SK-N-MC (cell line): ENCODE data around the gene G3BP1.

Experiments used
- DNase-seq: peaks from one replicate; pipeline ENCODE4 v3.0.0-alpha.2; 2011; ENCODE audit warnings: low read depth, low spot score
- H3K27ac ChIP-seq: fragments of 200-600 bp; sonication (generic); 2 replicates; pipeline ENCODE4 v1.5.1; 2016; ENCODE audit warnings: mixed run types
- H3K36me3 ChIP-seq: fragments of 200-600 bp; sonication (generic); 2 replicates; pipeline ENCODE4 v1.6.1; 2017; ENCODE audit warnings: antibody characterized with exemption, low read length, mixed read lengths; ENCODE audit not compliant: insufficient read depth
- H3K4me3 ChIP-seq: fragments of 200-600 bp; sonication (generic); 2 replicates; pipeline ENCODE4 v1.5.1; 2016
- H3K9ac ChIP-seq: fragments of 200-600 bp; sonication (generic); 2 replicates; pipeline ENCODE4 v1.8.0; 2017; ENCODE audit warnings: mixed run types, mixed read lengths; ENCODE audit not compliant: insufficient read length
- H3K9me3 ChIP-seq: fragments of 200-600 bp; sonication (generic); 2 replicates; pipeline ENCODE4 v1.6.1; 2017; ENCODE audit warnings: low read depth, mild to moderate bottlenecking, antibody characterized with exemption, low read length, moderate library complexity, mixed read lengths
- EZH2 ChIP-seq: fragments of 200-600 bp; sonication (generic); IDR thresholded peaks from one replicate; pipeline ENCODE4 v1.6.1; 2017; ENCODE audit warnings: antibody characterized with exemption
- FOXP2 ChIP-seq: optimal IDR thresholded peaks from 2 replicates; pipeline ENCODE3; 2011; ENCODE audit warnings: mild to moderate bottlenecking, moderate library complexity; ENCODE audit not compliant: insufficient read depth; ENCODE audit errors: extremely low read length, control extremely low read depth
- POLR2AphosphoS5 ChIP-seq: IDR thresholded peaks from 2 replicates; pipeline ENCODE4 v1.6.1; 2012; ENCODE audit warnings: mild to moderate bottlenecking, low read depth, low read length, borderline replicate concordance

Gene G3BP1

DNA sequence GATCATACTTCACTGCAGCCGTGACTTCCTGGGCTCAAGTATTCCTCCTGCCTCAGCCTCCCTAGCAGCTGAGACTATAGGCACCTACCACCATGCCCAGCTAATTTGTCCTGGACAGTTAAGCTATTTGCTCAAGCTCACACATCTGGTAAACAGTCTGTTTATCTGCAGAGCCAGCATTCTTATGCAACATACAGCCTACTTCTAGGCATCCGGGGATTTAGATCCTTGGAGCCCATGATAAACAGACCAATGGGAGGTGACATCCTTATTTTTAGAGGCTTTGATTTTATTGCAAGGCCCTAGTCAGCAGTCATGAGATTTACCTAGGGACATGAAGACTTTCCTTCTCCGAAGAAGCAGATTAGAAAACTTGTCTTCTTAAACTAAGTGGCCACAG is 34.3 kb upstream of the G3BP1 start:
- TF ChIP-seq EZH2 (no peak), FOXP2 (no peak), POLR2AphosphoS5 (no peak)
- no peak for DNase-seq
- Histone ChIP-seq H3K9ac (no peak overlapping the region), H3K4me3 (no peak overlapping the region), H3K9me3 (no peaks in the 10 kb centered on the region), H3K27ac (no peak overlapping the region), H3K36me3 (no peaks in the 10 kb centered on the region)

DNA sequence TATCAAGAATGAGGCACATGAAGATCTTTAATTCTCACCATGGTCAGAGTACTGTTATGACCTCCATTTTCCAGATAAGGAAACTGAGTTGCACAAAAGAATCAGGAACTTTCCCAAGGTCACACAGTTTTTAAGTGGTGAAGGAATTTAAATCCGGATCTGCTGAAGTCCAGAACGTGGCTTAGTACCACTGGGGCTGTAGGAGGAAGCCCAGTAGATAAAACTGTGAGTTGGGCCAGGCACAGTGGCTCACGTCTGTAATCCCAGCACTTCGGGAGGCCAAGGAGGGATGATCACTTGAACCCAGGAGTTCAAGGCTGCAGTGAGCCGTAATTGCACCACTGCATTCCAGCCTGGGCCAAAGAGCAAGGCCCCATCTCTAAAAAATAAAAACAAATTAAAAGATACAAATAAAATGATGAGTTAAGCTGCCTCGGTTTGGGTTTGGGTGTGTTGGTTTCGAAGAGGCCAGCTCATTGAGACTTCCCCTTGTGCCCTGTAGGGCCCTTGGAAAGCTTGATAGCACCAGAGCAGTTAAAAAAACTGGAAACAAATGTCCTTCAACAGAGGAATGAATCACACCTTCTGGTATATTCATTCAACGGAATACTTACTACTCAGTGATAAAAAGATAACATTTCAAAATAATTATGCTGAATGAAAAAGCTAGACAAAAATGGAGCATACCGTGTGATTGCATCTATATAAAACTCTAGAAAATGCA is 33.5 kb upstream of the G3BP1 start:
- H3K27ac ChIP-seq, result no peak overlapping the region
- H3K4me3 ChIP-seq, result no peak overlapping the region
- TF ChIP-seq FOXP2, result no peak
- no peak for TF ChIP-seq POLR2AphosphoS5
- no peak for TF ChIP-seq EZH2

DNA sequence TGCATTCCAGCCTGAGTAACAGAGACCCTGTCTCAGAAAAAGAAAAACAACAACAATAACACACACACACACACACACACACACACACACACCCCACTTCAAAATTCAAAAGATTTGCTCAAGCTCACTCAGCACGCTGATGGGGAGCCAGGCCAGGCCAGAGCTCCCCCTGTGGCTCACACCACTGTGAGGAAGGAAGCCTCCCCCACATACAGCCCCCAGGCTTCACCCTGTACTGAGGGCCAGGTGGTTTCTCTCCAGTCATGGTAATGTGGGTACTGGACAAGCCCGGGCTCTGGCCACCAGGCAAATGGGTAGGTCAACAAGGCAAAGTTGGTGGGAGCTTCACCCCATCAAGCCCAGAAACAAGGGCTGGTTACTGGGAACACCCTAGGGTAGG is 32.4 kb upstream of the G3BP1 start:
- TF ChIP-seq POLR2AphosphoS5 (no peak), FOXP2 (no peak), EZH2 (no peak)
- Histone ChIP-seq H3K36me3 (no peaks in the 10 kb centered on the region; the same call in 1 of the 2 replicates), H3K9me3 (no peaks in the 10 kb centered on the region), H3K27ac (peak overlapping the region; percentile 91), H3K4me3 (no peak overlapping the region; the same call in 1 of the 2 replicates), H3K9ac (no peak overlapping the region)
- no peak for DNase-seq

More for the DNA sequence above, 33.5 kb upstream of the G3BP1 start:
- Histone ChIP-seq H3K9ac (no peak overlapping the region), H3K9me3 (no peaks in the 10 kb centered on the region), H3K36me3 (no peaks in the 10 kb centered on the region; the same call in 1 of the 2 replicates)
- DNase-seq, result no peak

DNA sequence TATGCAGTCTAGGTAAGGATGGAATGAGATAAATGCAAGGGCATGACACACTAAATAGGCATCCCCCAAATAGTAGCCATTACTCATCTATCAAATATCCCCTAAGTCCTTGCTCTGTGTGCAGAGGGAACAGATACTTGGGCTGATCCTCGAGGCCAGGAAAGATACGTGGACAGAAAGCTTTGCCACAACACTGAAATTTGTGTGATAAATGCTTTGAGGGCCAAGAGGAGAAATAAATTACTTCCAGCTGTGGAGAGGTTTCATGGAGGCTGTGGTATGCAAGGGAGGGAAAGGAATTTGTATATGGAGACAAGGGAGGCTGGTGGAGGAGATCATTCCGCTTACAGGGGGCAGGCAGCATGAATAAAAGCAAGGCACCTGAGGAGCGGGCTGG is 31.8 kb upstream of the G3BP1 start:
- Histone ChIP-seq H3K4me3 (peak overlapping the region; percentile 73), H3K36me3 (peaks cover under 1% of the 10 kb centered on the region; the same call in 1 of the 2 replicates), H3K9ac (peak overlapping the region; percentile 65), H3K27ac (peak overlapping the region; percentile 91), H3K9me3 (no peaks in the 10 kb centered on the region)
- no peak for DNase-seq
- TF ChIP-seq FOXP2 (no peak), EZH2 (no peak), POLR2AphosphoS5 (no peak)

DNA sequence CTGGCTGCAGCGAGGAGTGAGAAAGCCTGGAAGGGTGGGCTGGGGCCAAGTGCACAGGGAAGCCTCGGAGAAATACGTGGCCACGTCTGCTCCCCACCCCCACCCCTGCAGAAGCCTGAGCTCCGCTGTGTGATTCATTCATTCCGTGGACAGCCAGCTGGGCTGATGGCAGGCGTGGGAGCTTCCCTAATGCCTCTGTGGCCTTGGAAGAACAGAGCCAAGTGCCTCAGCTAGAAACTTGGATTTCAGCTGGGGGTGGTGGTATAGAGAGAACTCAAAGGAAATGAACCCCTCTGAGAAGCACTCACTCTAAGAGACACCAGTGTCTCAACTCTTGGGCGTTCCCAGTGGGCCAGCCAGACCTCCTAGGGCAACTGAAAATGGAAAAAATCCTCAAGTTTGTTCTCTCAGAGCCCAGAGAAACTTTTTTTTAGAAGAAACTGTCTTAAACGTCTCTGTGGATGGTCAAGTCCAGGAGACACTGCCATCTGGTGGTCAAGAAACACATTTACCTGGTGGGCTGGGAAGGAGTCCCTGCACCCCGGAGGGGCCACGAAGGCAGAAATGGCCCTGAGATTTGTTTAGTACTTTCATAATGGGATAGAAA is 31.3 kb upstream of the G3BP1 start:
- no peak for DNase-seq
- peak overlapping the region; percentile 65 for H3K9ac ChIP-seq
- H3K27ac ChIP-seq, result peak overlapping the region; percentile 91
- H3K9me3 ChIP-seq, result no peaks in the 10 kb centered on the region
- H3K36me3 ChIP-seq, result peaks cover 5% of the 10 kb centered on the region; the same call in 1 of the 2 replicates
- peak overlapping the region; percentile 73 for H3K4me3 ChIP-seq
- no peak for TF ChIP-seq EZH2
- TF ChIP-seq FOXP2, result no peak
- TF ChIP-seq POLR2AphosphoS5, result no peak

DNA sequence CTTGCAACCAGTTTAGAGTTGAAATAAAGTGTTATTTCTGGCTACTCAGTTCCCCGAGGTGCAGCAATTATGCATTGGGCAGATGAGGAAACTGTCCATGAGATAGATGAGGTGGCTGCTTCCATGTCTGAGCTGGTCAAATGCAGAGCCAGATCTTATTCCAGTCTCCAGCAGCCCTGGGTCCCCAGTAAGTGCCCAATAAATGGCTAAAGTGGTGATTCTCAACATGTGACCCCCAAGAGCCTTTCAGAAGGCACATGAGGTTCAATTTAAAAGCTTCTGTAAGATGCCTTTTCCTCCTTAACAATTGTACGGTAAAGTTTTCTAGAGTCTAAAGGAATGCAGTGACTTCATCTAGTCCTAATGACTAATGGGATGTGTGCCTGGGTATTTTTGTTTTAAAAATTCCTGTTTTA is 30.8 kb upstream of the G3BP1 start:
- peaks cover 7% of the 10 kb centered on the region; the same call in 1 of the 2 replicates for H3K36me3 ChIP-seq
- peak overlapping the region; percentile 91 for H3K27ac ChIP-seq

GRCh38 chr5:151741678-151742423 is 29.9 kb upstream of the G3BP1 start:
- Histone ChIP-seq H3K9ac (no peak overlapping the region), H3K27ac (no peak overlapping the region), H3K4me3 (no peak overlapping the region), H3K9me3 (no peaks in the 10 kb centered on the region), H3K36me3 (peaks cover 7% of the 10 kb centered on the region; the same call in 1 of the 2 replicates)
- DNase-seq, result no peak
- TF ChIP-seq POLR2AphosphoS5 (no peak), FOXP2 (no peak), EZH2 (no peak)

More for the DNA sequence above, 30.8 kb upstream of the G3BP1 start:
- no peak for DNase-seq
- Histone ChIP-seq H3K4me3 (no peak overlapping the region), H3K9me3 (no peaks in the 10 kb centered on the region), H3K9ac (no peak overlapping the region)
- TF ChIP-seq EZH2 (no peak), POLR2AphosphoS5 (no peak), FOXP2 (no peak)

DNA sequence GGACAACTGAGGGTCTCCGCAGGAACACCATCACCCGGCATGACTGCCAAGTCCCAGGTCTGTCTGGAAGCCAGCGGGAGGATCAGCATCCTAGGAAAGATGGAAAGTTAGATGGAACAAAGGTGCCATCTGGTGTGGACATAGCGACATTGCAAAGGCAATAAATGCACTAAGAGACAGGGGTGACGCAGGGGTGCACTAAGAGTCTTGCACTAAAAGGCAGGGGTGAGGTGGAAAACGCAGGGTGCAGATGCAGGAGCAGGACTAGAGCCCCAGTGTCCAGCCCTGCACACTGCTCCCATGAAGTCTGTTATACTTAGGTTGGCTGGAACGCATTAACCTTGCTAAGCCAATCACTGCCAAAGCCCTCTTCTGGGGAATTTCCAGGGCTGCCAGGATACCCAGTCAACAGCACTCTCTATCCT is 28.9 kb upstream of the G3BP1 start:
- Histone ChIP-seq H3K9me3 (no peaks in the 10 kb centered on the region), H3K9ac (no peak overlapping the region), H3K36me3 (peaks cover 7% of the 10 kb centered on the region; the same call in 1 of the 2 replicates), H3K4me3 (no peak overlapping the region), H3K27ac (no peak overlapping the region)
- TF ChIP-seq FOXP2 (no peak), POLR2AphosphoS5 (no peak), EZH2 (no peak)
- DNase-seq, result no peak
